ENCODE measurements around the gene EMD. TPM values are rescaled to one million over a fixed set of nuclear protein-coding genes. Genes with fewer than 3 reads are reported as not detected.

Gene EMD
- polyA plus RNA-seq, 1 of the 3 experiments (the other 2 are of a cell fraction), result 68.0 TPM

DNA sequence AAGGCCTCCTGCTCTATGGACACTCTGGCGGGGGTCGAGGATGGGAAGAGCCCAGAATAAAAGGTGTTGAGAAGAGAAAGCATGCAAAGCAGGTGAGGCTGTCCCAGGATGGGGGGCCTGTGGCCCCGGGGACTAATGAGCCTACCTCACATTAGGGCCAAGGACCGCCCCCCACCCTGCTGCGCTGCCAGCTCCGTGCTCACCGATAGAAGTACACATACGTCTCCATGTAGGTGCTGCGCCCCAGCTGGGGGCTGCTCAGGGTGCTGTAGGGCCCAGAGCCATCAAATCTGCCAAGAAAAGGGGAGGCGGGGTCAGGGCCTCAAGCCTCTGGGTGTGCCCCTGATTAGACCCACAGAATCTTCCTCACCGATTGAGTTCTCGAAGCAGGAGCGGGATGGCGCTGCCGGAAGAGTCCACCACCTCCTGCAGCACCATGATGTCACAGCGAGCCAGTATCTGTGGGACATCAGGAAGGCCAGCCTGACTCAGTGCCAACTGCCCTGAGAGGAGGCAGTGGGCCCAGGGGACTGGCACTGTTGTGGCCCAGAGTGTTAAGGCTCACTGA is 25.6 kb downstream of the EMD start:
- Histone ChIP-seq H2AFZ (ENCODE audit: low read depth) (no peak overlapping the region), H3F3A (replicated peaks; ENCODE audit: insufficient read depth) (peaks cover 29% of the 10 kb centered on the region), H3K9me3 (no peaks in the 10 kb centered on the region), H3K27ac (ENCODE audit: low read depth in 2 of 2, low read length in 1 of 2) (no peak overlapping the region), H3K4me1 (ENCODE audit: control insufficient read depth in 1 of 2, insufficient read depth in 2 of 2, low read depth in 1 of 2, low read length in 1 of 2) (peaks cover 4 to 6% of the 10 kb centered on the region in 2 experiments; a peak in 1 of 4 replicates), H3K36me3 (replicated peaks in 1 of 2; ENCODE audit: control insufficient read depth in 1 of 2, insufficient read depth in 2 of 2, low read length in 1 of 2) (peaks cover 7 to 11% of the 10 kb centered on the region in 2 experiments), H3K9ac (no peak overlapping the region), H4K20me1 (ENCODE audit: insufficient read depth) (peaks cover 24% of the 10 kb centered on the region), H3K27me3 (ENCODE audit: insufficient read depth) (no peaks in the 10 kb centered on the region), H3K4me2 (no peak overlapping the region), H3K79me2 (ENCODE audit: insufficient read depth) (peaks cover 25% of the 10 kb centered on the region), H3K4me3 (ENCODE audit: low read depth in 2 of 2, low read length in 1 of 2) (no peak overlapping the region), H3K9me2 (no peaks in the 10 kb centered on the region)
- 62% methylated on average over 12 of the region's 16 CpGs for WGBS (ENCODE audit: low lambda C conversion rate)
- no peak for DNase-seq
- CTCF ChIA-PET, result no interaction called here
- TF ChIP-seq FOXM1 (IDR thresholded peaks at IDR 0.05; ENCODE audit: low read depth), result no peak
- no peak for TF ChIP-seq FOXJ3 (CRISPR knock-in tag; IDR thresholded peaks at IDR 0.05)
- no peak for TF ChIP-seq RXRA (IDR thresholded peaks at IDR 0.05; ENCODE audit: borderline replicate concordance, low read depth)
- no peak for TF ChIP-seq RFX5 (IDR thresholded peaks at IDR 0.05; ENCODE audit: low read length)
- TF ChIP-seq GATA2 (CRISPR knock-in tag; IDR thresholded peaks at IDR 0.05), result no peak
- no peak for TF ChIP-seq TEAD4 (IDR thresholded peaks at IDR 0.05; ENCODE audit: borderline replicate concordance, insufficient read depth)
- TF ChIP-seq, protein P1, sequence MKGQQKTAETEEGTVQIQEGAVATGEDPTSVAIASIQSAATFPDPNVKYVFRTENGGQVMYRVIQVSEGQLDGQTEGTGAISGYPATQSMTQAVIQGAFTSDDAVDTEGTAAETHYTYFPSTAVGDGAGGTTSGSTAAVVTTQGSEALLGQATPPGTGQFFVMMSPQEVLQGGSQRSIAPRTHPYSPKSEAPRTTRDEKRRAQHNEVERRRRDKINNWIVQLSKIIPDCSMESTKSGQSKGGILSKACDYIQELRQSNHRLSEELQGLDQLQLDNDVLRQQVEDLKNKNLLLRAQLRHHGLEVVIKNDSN (IDR thresholded peaks at IDR 0.05; ENCODE audit: borderline replicate concordance, low read depth), result no peak
- TF ChIP-seq, protein P2, sequence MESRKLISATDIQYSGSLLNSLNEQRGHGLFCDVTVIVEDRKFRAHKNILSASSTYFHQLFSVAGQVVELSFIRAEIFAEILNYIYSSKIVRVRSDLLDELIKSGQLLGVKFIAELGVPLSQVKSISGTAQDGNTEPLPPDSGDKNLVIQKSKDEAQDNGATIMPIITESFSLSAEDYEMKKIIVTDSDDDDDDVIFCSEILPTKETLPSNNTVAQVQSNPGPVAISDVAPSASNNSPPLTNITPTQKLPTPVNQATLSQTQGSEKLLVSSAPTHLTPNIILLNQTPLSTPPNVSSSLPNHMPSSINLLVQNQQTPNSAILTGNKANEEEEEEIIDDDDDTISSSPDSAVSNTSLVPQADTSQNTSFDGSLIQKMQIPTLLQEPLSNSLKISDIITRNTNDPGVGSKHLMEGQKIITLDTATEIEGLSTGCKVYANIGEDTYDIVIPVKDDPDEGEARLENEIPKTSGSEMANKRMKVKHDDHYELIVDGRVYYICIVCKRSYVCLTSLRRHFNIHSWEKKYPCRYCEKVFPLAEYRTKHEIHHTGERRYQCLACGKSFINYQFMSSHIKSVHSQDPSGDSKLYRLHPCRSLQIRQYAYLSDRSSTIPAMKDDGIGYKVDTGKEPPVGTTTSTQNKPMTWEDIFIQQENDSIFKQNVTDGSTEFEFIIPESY (IDR thresholded peaks at IDR 0.05; ENCODE audit: borderline replicate concordance, low read depth), result no peak
- no peak for TF ChIP-seq JUND (IDR thresholded peaks at IDR 0.05)
- TF ChIP-seq NRF1 (IDR thresholded peaks at IDR 0.05; ENCODE audit: low read depth, low read length), result no peak
- TF ChIP-seq NFIC (IDR thresholded peaks at IDR 0.05; ENCODE audit: borderline replicate concordance), result no peak
- TF ChIP-seq GABPA (IDR thresholded peaks at IDR 0.05; ENCODE audit: low read depth), result no peak
- TF ChIP-seq ELF1 (IDR thresholded peaks at IDR 0.05), result no peak
- TF ChIP-seq REST (IDR thresholded peaks at IDR 0.05; ENCODE audit: low read depth, low read length), result no peak
- TF ChIP-seq YY1 (IDR thresholded peaks at IDR 0.05; ENCODE audit: low read depth), result no peak
- TF ChIP-seq CTCF (IDR thresholded peaks at IDR 0.05), result no peak
- POLR2A ChIA-PET, result no interaction called here
